Measurements from ENCODE around the gene CARM1.
"Not testable (repeated sequence)": the region's sequence is repeated elsewhere in the genome, so short reads cannot be mapped to it uniquely, and the experiment has no call there.

Gene CARM1

DNA sequence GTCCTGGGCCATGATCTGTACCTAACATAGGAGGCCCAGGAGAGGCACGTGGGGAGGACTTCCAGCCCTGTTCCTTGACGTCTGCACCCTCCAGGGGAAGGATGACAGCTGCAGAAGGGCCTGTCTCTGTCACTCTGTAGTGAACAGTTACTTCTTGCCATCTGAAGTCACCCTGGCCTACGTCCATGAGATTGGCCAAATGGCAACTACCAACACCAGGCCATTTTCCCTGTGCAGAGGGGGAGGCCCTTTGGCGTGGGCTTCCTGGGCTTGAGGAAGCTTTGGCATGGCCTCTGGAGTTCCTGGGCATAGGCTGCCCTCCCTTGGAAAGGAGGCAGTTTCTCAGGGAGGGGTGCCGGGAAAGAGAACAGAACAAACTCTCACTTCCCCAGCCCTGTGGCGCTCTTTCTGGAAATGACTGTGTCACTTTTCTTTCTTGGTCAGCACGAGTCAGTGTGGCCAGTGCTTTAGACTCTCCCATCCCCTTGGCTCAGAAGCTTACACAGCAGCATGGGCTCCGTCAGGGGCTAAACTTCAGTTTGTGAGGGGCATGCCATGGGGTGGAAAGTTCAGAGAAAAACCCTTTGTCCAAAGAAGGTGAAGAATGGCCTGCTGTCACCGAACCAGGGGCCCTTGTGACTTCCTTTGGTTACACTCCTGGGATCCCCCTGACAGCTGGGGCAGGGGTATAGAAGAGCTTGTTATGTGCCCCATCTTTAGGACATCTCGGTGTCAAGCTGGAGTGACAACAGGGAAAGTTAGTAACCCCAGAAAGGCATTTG is 5.3 kb downstream of the CARM1 start:
- DNase-seq, result no peak

DNA sequence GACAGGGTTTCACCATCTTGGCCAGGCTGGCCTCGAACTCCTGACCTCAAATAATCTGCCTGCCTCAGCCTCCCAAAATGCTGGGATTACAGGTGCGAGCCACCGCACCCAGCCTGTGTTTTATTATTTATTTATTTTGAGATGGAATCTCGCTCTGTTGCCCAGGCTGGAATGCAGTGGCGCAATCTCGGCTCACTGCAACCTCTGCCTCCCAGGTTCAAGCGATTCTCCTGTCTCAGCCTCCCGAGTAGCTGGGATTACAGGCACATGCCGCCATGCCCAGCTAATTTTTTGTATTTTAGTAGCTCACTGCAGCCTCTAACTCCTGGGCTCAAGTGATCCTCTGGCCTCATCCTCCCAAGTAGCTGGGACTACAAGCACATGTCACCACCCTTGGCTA is 6.3 kb downstream of the CARM1 start:
- DNase-seq, result not testable (repeated sequence)

DNA sequence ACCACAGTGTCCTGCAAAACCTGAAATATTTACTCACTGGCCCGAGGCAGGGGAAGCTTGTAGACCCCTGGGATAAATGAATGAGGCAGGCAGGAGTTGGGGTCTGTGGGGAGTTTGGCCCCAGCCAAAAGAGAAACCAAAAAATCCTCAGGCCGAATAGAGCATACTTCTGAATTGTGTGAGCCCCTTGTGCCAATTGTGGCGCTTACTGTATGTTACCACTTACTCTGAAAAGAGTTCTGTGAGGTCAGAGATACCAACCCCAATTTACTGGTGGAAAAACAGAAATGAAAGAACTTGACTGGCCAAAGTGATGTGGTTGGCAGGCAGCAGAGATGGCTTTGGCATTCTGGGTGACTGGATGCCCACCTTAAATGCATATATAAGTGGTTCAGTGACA is 6.9 kb downstream of the CARM1 start:
- DNase-seq, result no peak

DNA sequence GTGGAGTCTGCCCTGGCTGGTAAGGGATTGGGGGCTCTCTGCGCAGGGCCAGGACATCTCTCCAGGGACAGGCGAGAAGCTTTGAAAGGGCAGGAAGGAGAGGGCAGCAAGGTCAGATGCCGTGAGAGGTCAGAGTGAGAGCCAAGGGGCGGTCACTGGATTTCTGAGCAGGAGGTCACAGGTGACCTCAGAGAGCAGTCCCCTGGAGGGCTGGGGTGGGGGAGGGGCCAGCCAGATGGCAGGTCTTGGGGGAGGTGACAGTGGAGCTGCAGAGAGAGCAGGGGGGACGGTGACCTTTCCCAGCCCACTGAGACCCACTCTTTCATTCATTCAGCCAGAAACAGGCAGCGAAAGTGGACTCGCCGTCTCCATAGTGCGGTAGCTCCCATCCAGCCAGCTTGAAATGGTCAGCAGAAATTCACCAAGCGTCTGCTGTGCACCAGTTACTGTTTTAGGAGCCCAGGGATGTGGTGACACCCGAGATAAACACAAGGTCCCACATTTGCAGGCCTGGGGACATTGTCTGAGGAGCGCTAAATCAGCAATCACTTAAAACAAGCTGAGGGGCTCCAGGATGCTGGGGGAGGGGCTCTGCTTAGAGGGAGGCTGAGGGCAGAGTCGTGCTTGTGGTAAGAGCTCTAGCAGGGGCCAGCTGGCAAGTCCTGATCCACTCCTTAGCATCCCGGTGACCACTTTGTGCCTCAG is 10.2 kb downstream of the CARM1 start:
- DNase-seq, result no peak

DNA sequence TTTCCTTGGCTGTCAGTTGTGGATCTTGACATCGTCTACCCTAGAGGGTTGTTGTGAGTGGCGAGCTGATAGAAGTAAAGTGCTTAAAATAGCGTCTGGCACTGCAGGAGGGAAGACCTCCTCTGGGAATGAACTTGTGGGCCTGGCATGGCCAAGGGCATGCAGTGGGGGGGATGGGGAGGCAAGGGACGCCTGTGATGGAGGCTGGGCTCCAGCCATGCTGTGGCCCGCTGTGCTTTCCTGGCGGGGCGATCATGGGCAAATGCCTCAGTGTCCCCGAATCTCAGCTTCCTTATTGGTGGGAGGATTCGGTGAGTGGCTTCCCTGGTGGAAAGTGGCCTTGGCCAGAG is 10.7 kb downstream of the CARM1 start:
- no peak for DNase-seq

DNA sequence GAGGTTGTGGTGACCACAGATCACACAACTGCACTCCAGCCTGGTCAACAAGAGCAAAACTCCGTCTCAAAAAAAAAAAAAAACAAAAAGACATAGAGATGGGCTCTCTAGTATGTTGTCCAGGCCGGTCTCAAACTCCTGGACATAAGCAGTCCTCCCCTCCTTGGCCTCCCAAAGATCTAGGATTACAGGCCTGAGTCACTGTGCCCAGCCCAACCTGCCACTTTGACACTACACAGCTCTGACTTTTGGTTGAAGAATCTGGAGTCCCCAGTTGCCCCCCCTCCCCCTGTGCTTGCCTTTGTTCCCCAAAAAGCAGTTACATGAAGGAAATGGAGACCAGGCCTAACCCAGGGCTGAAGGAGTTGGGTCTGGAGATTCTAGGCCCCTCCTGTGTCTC is 12.9 kb downstream of the CARM1 start:
- no peak for DNase-seq

DNA sequence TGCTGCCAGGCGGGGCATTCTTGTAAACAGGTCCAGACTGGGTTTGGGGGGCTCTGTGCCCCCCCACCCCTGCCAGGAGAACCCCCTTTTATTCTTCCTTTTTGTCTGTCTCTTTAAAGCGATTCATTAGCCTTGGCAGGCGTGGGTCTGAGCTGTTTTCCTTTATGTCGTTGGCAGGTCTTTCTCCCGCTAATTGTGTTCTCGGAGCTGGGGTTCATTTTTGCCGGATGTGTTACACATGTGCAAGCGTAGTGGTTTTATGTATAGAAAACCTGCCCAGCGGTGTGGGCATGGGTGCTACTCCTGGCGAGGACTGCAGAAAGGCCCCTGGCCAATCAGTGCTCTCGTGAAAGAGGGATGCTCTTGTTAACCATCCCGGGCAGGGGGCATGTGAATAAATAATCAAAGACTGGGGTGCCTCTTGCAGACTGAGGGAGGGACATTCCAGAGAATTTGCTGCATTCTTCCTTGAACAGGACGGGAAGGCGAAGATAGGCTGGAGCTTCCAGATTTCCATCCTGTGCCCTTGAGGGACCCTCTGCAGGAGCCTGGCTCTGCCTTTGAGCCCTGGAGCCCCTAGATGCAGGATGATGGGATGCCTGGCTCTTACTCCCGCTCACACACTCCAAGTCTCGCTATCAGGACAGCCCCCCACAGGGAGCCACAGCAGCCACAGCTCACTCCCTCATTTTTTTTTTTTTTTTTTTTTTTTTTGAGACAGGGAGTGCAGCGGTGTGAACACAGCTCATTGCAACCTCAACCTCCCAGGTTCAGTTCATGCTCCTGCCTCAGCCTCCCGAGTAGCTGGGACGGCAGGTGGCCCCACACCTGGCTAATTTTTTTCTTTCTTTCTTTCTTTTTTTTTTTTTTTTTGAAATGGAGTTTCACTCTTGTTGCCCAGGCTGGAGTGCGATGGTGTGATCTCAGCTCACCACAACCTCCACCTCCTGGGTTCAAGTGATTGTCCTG is 14.1 kb downstream of the CARM1 start:
- DNase-seq, result no peak

DNA sequence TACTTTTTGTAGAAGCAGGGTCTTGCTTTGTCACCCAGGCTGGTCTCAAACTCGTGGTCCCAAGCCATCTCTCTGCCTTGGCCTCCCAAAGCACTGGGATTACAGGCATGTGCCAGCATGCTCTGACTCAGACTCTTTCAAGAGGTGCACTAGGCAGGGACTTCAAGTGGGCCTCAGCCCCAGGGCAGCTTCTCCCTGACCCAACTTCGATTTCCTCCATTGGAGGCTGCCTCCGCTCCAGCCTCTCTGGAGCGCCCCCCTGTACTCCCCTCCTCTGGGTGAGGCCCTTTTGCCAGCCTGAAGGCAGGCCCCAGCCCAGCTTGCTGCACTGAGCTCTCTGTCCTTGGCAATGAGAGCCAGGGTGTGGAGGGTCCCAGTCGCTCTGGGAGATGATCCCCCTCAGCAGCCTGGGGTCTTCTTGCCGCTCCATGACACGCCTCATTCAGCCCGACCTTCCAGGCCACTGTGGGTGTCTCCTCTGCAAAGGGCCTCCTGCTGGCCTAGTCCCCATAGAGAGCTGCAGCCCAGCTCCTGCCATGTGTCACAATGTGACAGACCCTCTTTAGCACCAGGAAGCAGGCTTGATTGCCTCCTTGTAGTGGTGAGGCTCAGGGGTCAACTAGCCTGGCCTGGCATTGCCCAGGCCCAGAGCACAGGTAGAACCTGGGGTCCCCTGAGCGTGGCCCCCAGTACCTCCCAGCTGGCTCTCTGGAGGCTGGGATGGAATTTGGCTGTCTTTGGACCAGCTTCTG is 16.4 kb downstream of the CARM1 start:
- DNase-seq, result no peak

DNA sequence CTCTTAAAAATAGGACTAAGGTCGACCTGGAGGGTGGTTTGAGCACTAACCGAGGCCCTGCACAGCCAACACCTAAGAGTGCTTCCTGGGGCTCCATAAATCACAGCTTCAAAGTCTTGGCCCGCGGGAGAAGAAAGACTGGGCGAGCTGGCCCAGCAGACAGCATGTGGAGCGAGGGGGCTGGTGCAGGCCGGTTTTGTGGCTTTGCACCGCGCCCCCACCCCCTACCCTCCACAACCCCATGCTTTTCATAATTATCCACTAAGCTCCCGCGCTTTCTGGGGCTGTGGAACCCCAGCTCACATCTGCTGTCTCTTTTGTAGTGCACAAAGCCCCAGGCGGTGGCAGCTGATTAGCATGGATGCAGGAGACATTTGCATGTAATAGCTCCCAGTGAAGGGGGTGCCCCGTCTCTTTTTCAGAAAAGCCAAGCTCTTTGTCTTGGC is 17.1 kb downstream of the CARM1 start:
- no peak for DNase-seq

DNA sequence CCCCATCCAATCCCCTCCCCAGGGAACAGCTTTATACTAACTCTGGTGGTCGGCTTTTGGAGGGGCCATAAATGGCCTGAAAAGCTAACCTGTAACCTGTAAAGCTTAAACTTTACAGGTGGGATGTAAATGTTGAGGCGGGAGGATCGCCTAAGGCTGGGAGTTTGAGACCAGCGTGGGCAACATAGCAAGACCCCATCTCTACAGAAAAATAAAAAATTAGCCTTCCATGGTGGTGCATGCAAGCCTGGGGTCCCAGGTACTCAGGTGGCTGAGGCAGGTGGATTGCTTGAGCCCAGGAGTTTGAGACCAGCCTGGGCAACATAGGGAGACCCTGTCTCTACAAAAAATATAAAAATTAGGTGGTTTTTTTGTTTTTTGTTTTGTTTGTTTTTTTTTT is 18.5 kb downstream of the CARM1 start:
- DNase-seq, result no peak

DNA sequence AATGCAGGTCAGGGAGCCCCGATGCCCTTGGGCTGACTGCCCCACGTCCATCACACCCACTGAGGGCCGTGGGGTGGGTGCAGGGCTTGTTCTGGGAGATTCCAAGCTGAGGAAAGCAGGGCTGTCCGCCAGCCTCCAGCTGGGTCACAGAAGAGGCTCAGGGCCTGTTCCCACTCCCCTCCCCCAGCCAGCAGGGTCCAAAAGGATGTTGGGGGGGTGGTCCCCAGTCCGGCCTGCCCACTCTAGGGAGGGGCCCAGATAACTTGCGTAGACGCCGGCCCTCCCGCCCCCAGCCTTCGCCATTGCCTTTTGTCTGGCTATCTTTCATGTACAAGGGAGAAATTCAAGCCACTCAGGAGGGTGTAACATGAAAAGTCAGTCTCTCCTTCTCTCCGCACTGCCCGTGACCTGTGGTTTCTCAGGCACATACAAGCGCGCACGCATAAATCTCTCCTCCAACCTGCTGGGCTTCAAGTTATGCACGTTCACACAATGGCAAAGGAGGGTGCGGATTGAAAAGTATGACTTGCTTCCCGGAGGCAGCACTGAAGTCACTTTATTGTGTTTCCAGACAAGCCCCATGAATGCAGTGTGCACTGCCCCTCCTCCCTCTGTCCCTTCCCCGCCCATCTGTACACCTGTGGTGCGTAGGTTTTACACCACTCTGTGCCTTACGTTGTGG is 20.2 kb downstream of the CARM1 start:
- no peak for DNase-seq

DNA sequence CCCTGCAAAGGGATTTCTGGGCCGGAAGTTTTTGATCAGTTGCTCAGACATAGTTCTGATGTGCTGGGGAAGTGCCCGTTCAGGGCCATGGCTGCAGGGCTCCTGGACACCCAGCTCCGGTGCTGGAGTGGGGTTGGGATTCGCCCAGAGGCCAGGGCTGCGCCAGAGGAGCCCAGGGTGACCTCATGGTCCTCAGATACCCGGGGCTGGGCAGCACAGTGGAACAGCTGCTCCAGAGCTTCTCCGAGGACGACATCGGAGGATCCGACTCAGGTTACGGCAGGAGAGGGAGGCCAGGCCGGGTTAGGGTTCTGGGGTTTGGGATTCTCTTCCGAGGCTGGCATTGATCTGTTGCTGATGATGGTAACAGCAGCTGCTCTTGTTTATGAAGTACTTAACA is 20.9 kb downstream of the CARM1 start:
- DNase-seq, result no peak

DNA sequence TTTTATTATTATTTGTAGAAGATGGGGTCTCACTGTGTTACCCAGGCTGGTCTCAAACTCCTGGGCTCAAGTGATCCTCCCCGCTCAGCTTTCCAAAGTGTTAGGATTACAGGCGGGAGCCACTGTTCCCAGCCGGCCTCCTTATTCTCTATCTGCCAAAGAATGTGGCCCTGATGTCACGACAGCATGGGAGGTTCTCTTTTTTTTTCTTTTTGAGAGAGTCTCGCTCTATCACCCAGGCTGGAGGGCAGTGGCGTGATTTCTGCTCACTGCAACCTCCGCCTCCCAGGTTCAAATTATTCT is 23.5 kb downstream of the CARM1 start:
- DNase-seq, result no peak

DNA sequence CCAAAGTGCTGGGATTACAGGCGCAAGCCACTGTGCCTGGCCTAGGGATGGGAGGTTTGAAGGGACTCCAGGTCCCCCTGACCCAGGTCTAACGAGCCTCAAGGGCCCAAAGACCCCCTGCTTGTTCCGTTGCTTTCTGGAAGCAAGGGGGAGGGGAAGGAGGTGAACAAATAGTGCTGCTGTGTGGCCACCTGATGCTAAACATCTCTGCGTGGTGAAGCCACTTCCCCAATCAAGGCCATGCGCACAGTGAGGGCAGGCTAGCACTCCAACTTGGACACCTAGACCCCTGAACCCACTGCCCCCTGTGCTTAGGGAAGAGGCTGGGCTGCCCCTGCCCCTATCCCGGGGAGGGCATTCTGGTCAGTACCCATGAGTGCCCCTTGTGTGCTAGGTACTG is 24.0 kb downstream of the CARM1 start:
- no peak for DNase-seq

DNA sequence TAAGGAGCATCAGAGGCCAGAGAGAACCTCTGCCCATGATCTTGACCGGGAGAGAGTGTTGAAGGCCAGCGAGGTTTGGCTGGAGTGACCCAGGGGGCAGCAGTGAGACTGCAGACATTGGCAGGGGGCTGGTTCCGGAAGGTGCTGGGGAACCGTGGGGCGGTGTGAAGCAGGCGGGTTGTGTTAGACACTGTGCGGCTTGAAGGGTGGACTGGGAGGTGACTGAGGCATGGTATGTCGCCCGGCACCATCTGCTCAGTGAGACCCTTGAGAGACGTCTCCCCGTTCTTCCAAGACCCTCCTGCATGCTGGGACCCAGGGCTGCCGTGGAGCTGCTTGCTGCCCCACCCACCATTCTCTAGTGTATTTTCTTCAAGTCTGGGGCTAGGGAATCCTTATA is 24.6 kb downstream of the CARM1 start:
- no peak for DNase-seq

DNA sequence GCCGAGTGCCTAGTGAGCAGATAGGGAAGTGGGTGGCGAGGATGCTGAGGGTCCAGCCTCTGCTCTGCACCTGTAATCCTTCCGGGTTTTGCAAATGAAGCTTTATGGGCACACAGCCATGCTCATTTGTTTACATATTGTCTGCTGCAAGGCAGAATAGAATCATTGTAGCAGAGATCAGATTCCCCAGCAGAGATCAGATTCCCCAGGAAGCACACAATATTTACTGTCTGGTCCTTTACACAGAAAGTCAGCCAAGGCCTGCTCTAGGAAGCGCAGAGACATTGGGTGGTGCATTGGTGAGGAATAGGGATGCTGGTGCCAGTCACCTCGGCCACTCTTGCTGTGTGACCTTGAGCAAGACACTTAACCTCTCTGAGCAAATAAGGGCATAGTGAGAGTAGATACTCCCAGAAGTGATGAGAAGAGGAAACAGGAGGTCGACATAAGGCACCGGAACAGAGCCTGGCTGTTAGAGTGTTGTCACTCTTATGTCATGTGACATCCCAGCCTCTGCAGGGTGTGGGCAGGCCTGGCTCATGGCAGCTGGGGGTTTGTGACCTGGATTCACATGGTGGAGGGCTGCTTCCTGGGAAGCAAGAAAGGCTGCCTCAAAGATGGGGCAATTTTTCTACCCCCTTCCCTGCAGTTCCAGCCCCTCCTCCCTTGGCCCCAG is 25.6 kb downstream of the CARM1 start:
- DNase-seq, result no peak

DNA sequence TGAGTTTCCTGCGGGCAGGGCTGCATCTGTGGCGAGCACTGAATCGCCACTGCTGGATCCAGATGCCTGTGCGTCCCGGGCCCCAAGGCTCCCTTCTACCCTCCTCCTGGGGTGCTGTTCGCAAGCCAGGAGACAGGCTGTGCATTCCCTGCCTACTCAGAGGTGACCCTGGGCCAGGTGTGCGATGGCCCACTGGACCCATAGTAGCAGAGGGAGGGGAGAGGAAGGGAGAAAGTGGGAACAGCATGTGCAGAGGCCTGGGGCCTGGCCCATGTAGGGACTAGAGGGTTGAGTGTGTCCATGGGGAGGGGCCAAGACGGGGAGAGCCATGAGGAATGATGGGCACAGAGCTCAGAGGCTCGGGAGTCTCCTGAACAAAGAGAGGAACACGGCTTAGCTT is 27.3 kb downstream of the CARM1 start:
- no peak for DNase-seq

DNA sequence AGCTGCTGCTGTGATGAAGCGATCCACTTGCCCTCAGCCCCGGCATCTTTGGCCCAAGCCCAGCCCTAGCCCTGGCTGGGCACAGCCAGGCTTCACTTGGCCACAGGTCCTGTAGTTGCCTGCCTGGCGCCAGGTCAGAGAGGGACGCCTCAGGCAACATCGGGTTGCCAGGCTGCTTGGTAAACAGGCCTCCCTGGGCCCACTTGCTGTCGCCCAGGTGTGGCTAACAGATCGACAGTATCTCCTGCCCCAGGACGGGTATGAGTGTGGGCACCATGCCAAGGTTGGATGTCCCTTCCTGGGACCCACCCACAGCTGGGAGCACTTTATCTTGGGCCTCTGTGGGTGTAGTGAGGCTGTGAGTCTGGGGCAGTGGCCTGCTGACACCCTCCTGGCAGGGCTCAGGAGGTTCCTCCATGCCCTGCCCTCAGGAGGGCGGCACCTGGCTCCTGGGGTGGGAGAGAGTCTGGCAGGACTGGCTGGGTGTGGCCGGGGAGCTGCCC is 27.8 kb downstream of the CARM1 start:
- no peak for DNase-seq

DNA sequence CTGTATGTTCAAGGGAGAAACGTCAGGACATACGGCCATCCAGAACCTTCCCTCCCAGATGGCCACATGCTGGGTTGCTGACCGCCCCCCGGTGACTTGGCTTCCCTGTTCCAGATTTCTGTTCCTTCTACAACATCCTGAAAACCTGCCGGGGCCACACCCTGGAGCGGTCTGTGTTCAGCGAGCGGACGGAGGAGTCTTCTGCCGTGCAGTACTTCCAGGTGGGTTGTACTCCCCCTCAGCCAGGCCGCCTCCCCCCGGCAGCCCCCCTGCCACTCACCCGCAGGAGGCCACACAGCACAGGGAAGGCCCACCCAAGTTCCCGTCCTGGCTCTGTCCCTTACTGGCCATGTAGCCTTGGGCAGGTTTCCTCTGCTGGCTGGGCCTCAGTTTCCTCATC is 36.6 kb downstream of the CARM1 start:
- no peak for DNase-seq

DNA sequence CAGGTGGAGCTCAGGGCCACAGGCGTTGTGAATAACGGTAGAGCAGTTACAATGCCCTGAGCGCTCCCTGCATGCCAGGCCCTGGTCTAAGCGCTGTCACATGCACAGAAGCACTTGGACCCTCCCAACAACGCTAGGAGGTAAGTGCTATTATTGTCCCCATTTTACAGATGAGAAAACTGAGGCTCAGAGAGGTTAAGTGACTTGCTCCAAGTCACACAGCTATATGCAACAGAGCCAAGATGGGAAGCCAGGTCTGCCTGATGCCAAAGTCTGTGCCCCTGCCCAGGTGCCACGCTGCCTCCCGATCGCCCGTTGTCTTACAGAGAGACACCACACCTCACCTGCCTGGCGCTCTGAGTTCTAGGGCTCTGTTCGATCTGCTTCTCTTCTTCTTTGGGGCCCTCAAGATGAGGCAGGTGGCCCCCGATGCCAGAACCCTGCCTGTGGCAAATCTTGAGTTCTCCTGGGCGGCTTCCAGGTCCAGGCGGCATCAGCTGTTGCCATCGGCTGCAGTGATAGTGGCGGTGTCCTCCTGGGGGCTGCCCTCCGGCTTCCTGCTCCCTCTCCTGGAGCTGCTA is 37.1 kb downstream of the CARM1 start:
- no peak for DNase-seq

All from activated effector memory CD4-positive, alpha-beta T cell treated with Interleukin-2 at 50 U/mL for 16 hours (primary cell).